HEK293T (cell line): ENCODE measurements around the gene MCFD2.

Experiments
- CTCF ChIA-PET: fragments of 350-600 bp; formaldehyde crosslinking; extraction: SDS; loops from one replicate; lab custom pipeline; 2021; ENCODE audit warnings: antibody characterized with exemption, inconsistent platforms; lab: Yijun Ruan, JAX
- POLR2A ChIA-PET: fragments of 350-600 bp; formaldehyde crosslinking; extraction: SDS; loops from one replicate; lab custom pipeline; 2020; ENCODE audit warnings: antibody characterized with exemption, inconsistent platforms; lab: Yijun Ruan, JAX
- DNase-seq: peaks from one replicate; pipeline ENCODE4 v3.0.0; 2012; ENCODE audit warnings: mixed read lengths; ENCODE audit errors: extremely low spot score
- ARNT ChIP-seq: fragments of 450-650 bp; IDR thresholded peaks from 2 replicates; pipeline ENCODE4 v1.6.1; 2017; ENCODE audit warnings: mild to moderate bottlenecking
- BHLHE40 ChIP-seq: fragments of 450-650 bp; IDR thresholded peaks from 2 replicates; pipeline ENCODE4 v1.6.1; 2016; ENCODE audit warnings: mild to moderate bottlenecking, moderate library complexity, borderline replicate concordance
- ELF4 ChIP-seq: fragments of 450-650 bp; IDR thresholded peaks from 2 replicates; pipeline ENCODE4 v1.6.1; 2017; ENCODE audit warnings: antibody characterized with exemption
- FOXA1 ChIP-seq: fragments of 450-650 bp; IDR thresholded peaks from 2 replicates; pipeline ENCODE4 v1.6.1; 2016; ENCODE audit warnings: mild to moderate bottlenecking
- FOXK2 ChIP-seq: fragments of 450-650 bp; IDR thresholded peaks from 2 replicates; pipeline ENCODE4 v1.6.1; 2016; ENCODE audit warnings: mild to moderate bottlenecking
- FOXM1 ChIP-seq: fragments of 450-650 bp; IDR thresholded peaks from 2 replicates; pipeline ENCODE4 v1.6.1; 2017; ENCODE audit warnings: mild to moderate bottlenecking, borderline replicate concordance
- HDGF ChIP-seq: fragments of 450-650 bp; IDR thresholded peaks from 2 replicates; pipeline ENCODE4 v1.6.1; 2017; ENCODE audit warnings: antibody characterized with exemption, borderline replicate concordance
- L3MBTL2 ChIP-seq: fragments of 450-650 bp; conservative IDR thresholded peaks from 2 replicates; pipeline ENCODE4 v1.6.1; 2016; ENCODE audit warnings: mild to moderate bottlenecking
- LEF1 ChIP-seq: fragments of 450-650 bp; IDR thresholded peaks from 2 replicates; pipeline ENCODE4 v1.6.1; 2017; ENCODE audit warnings: mild to moderate bottlenecking, borderline replicate concordance
- NFRKB ChIP-seq: fragments of 450-650 bp; IDR thresholded peaks from 2 replicates; pipeline ENCODE4 v1.6.1; 2016; ENCODE audit warnings: mild to moderate bottlenecking, moderate library complexity
- SP1 ChIP-seq: fragments of 450-650 bp; IDR thresholded peaks from 2 replicates; pipeline ENCODE4 v1.6.1; 2017
- SUZ12 ChIP-seq: fragments of 450-650 bp; IDR thresholded peaks from 2 replicates; pipeline ENCODE4 v1.6.1; 2016; ENCODE audit warnings: mild to moderate bottlenecking
- TARDBP ChIP-seq: fragments of 450-650 bp; IDR thresholded peaks from 2 replicates; pipeline ENCODE4 v1.6.1; 2016
- ZNF384 ChIP-seq: fragments of 450-650 bp; IDR thresholded peaks from 2 replicates; pipeline ENCODE4 v1.6.1; 2016
- TF ChIP-seq, protein P1 (sequence below): fragments of 450-650 bp; IDR thresholded peaks from 2 replicates; pipeline ENCODE4 v1.6.1; 2016

The MCFD2 gene

DNA sequence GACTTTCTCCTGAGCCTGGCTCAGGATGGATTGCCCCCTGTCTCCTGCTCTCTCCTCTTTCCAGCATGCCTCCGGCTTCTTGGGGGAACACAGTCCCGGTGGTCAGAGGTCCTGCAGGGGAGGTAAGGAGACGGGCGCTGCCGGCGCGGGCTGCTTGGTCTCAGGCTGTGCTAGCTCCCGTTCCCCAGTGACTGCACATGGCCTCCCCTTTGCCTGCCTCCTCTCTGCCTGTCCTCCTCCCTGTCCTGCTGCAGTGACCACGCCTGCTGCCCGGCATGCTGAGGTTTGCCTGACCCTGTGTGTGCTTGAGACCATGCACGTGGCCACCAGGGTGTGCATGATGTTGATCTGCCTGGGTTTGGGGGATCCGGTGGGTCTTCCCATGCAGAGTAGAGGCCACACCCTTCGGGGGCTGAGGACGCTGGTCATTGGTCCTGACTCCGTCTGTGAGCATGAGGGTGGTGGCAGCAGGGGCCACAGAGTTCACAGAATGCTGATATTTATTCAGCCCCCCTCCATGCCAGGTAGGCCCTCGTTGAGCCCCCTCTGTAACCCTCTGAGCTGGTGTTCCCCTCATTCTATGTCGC lies 42.9 kb upstream of the MCFD2 start:
- no peak for DNase-seq
- no peak for TF ChIP-seq NFRKB
- TF ChIP-seq ARNT, result no peak
- TF ChIP-seq L3MBTL2, result no peak
- ChIA-PET POLR2A (no interaction called here), CTCF (no interaction called here)

DNA sequence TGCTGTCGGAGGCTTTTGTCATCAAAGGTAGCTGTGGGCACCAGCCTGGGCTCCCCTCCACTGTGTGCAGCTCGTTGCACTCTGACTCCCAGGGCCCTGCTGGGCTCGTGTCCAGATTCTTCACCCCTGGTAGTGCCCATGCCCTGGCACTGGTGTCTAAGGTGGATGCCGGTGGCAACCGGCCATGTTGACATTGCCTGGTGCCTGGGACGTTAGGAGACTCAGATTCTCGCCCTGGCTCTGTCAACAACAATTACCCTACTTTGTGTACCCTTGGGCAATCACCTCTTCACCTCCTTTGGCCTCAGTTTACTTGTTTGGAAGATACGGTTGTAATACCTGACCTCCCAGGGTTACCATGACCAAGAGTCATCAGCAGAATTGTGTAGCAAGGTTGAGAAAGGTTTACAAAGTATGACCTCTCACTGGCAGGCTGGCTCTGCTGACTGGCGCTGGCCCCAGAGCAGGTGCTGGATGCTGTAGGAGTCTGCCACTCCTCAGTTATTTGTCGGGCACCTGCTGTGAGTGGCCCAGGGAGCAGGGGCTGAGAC lies 41.5 kb upstream of the MCFD2 start:
- ChIA-PET CTCF (no interaction called here), POLR2A (no interaction called here)
- no peak for DNase-seq
- TF ChIP-seq NFRKB, result no peak
- no peak for TF ChIP-seq TARDBP
- no peak for TF ChIP-seq FOXK2
- TF ChIP-seq, protein P1, sequence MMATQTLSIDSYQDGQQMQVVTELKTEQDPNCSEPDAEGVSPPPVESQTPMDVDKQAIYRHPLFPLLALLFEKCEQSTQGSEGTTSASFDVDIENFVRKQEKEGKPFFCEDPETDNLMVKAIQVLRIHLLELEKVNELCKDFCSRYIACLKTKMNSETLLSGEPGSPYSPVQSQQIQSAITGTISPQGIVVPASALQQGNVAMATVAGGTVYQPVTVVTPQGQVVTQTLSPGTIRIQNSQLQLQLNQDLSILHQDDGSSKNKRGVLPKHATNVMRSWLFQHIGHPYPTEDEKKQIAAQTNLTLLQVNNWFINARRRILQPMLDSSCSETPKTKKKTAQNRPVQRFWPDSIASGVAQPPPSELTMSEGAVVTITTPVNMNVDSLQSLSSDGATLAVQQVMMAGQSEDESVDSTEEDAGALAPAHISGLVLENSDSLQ, result no peak
- TF ChIP-seq BHLHE40, result no peak
- TF ChIP-seq SUZ12, result no peak
- no peak for TF ChIP-seq FOXA1
- no peak for TF ChIP-seq SP1
- TF ChIP-seq ELF4, result no peak

DNA sequence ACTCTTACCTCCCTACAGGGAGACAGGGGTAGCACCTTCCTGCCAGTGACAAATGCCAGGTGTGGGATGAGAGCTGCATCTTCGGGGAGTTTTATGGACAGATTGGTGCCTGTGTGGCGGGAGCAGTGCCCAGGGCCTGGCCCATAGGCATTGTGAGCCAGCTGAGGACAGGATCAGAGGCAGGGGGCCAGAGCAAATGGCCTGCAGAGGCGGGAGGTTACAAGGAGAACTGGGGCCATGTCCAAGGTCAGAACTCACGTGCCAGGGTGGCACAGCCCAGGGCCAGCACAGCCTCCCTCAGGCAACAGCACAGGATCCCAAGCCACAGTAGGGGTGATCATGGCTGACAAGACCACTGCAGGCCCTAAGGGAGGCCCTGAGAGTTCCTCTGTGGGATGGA lies 40.2 kb upstream of the MCFD2 start:
- ChIA-PET POLR2A (no interaction called here), CTCF (no interaction called here)
- DNase-seq, result no peak
- TF ChIP-seq ELF4 (no peak), FOXK2 (no peak), FOXM1 (no peak), TARDBP (no peak)
- TF ChIP-seq, protein P1, result no peak

DNA sequence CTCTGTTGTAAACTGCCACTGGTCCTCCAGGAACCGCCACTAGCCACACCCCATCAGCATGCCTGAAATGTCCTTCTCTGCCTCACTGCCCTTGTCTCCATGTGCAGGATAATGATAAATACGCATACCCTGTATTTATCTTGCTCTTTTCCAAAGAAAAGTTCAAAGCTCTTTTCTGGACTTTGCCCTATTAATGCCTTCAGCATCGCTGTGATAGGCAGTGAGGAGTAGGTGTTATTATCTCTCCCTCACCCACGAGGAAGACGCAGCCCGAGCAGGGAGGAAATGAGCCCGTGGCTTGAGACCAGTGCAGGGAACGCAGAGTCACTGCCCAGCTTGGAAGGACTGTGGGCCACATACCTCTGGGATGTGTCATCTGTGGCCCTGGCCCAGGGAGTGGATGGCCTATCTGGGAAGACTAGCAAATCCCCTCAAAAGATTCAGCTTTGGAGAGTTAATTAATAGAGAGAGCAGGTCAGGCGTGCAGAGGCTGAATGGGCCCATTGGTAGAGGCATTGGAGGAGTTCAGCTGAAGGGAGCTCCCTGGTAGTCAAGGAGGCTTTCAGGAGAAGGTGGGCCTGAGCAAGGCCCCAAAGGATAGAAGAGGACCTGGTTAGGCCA lies 39.5 kb upstream of the MCFD2 start:
- CTCF ChIA-PET, result interaction anchor here (0.6 kb wide), 1 partner anchor 765 kb away, joined by 3 read pairs; no protein-coding TSS in a partner anchor
- DNase-seq, result no peak
- POLR2A ChIA-PET, result no interaction called here
- TF ChIP-seq ARNT, result no peak
- TF ChIP-seq, protein P1, result no peak
- no peak for TF ChIP-seq FOXK2
- TF ChIP-seq SP1, result no peak
- no peak for TF ChIP-seq SUZ12
- TF ChIP-seq NFRKB, result no peak
- no peak for TF ChIP-seq L3MBTL2
- no peak for TF ChIP-seq ELF4
- no peak for TF ChIP-seq BHLHE40
- TF ChIP-seq HDGF, result no peak
- no peak for TF ChIP-seq LEF1
- no peak for TF ChIP-seq FOXA1
- no peak for TF ChIP-seq FOXM1

DNA sequence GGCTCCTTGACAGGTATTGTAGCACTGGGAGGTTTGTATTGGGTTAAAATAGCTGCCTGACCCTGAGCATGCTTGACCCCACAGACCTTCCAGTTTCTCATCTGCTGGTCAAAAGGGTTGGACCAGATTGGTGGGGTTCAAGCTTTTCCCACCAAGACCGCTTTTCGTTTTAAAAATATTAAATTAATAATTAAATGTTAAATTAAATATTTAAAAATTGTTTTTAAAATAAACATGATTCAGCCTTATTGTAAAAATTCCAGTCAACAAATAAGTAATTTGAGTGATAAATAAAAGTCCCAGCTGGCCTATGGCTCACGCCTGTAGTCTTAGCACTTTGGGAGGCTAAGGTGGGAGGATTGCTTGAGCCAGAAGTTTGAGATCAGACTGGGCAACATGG lies 36.6 kb upstream of the MCFD2 start:
- DNase-seq, result no peak
- TF ChIP-seq L3MBTL2 (no peak), NFRKB (no peak), FOXM1 (no peak), BHLHE40 (no peak), LEF1 (no peak), SP1 (no peak), HDGF (no peak), ELF4 (no peak), FOXA1 (no peak), TARDBP (no peak), SUZ12 (no peak), ARNT (no peak), ZNF384 (no peak)
- TF ChIP-seq, protein P1, result no peak
- ChIA-PET CTCF (interaction anchor here (1.3 kb wide), 1 partner anchor 35 kb away, joined by 4 read pairs; no protein-coding TSS in a partner anchor), POLR2A (no interaction called here)
